T-cell (primary cell): ENCODE results near the gene AFF1. TPM values are rescaled to one million over a fixed set of nuclear protein-coding genes. Genes with fewer than 3 reads are reported as not detected.

ENCODE experiments used
- ATAC-seq, 4 experiments: fragments of 200-7000 bp in 3 of 4; fragments of 150-1000 bp in 1 of 4; cut with Tn5 transposase; replicated peaks in 1 of 4; 1 replicate in 3 of 4; 2 replicates in 1 of 4; pipeline ENCODE4 v1.10.0; 2021; ENCODE audit warnings: moderate library complexity in 3 of 4, mild to moderate bottlenecking in 2 of 4, moderate number of reproducible peaks in 1 of 4
- CTCF ChIA-PET, 2 donors: fragments of 300-600 bp; sonication (Branson Sonifier 250); formaldehyde crosslinking; loops; one replicate each; lab custom pipeline; 2022; ENCODE audit warnings: antibody characterized with exemption in 2 of 2; lab: Charles Lee
- POLR2A ChIA-PET, 2 donors: fragments of 300-600 bp; sonication (Branson Sonifier 250); formaldehyde crosslinking; loops; one replicate each; lab custom pipeline; 2022; ENCODE audit warnings: antibody characterized with exemption in 2 of 2; lab: Charles Lee
- DNase-seq, 35 experiments: peaks; one replicate each; pipeline versions ENCODE4 v3.0.0 to v3.0.0-alpha.2; 2013 to 2023
- H3K27ac ChIP-seq: one replicate; pipeline ENCODE4 v1.5.1; 2013; ENCODE audit warnings: low read length
- H3K27me3 ChIP-seq, 2 experiments: replicated peaks in 1 of 2; 1 replicate in 1 of 2; 2 replicates in 1 of 2; pipeline versions ENCODE4 v1.6.1 to v1.7.0; 2013; ENCODE audit warnings: low read length in 1 of 2, mixed read lengths in 1 of 2; ENCODE audit not compliant: control insufficient read depth in 2 of 2, insufficient read depth in 2 of 2; ENCODE audit errors: extremely low read depth in 1 of 2
- H3K36me3 ChIP-seq, 2 donors: 1 replicate in 1 of 2; 2 replicates in 1 of 2; pipeline versions ENCODE4 v1.6.1 to v1.7.0; 2013; ENCODE audit warnings: low read length in 1 of 2; ENCODE audit not compliant: control insufficient read depth in 2 of 2, insufficient read depth in 1 of 2; ENCODE audit errors: extremely low read depth in 1 of 2
- H3K4me1 ChIP-seq, 2 experiments: 1 replicate in 1 of 2; 2 replicates in 1 of 2; pipeline versions ENCODE4 v1.6.1 to v1.7.0; 2013; ENCODE audit warnings: low read length in 2 of 2, mixed read lengths in 1 of 2; ENCODE audit not compliant: insufficient read depth in 2 of 2, control insufficient read depth in 1 of 2; ENCODE audit errors: extremely low read depth in 1 of 2
- H3K4me3 ChIP-seq, 2 donors: 1 replicate in 1 of 2; 2 replicates in 1 of 2; pipeline versions ENCODE4 v1.5.1 to v1.7.0; 2013; ENCODE audit warnings: mild to moderate bottlenecking in 2 of 2, low read length in 1 of 2, moderate library complexity in 1 of 2; ENCODE audit not compliant: control insufficient read depth in 1 of 2; ENCODE audit errors: extremely low read depth in 1 of 2
- H3K9me3 ChIP-seq: 2 replicates; pipeline ENCODE4 v1.7.0; 2013
- H3K27ac Mint-ChIP-seq, 2 donors: one replicate each; pipeline ENCODE4 v1.8.0; 2020 to 2021; ENCODE audit warnings: mild to moderate bottlenecking in 2 of 2, mixed read lengths in 2 of 2
- H3K27me3 Mint-ChIP-seq, 2 donors: one replicate each; pipeline ENCODE4 v1.8.0; 2021 to 2022; ENCODE audit warnings: mixed read lengths in 2 of 2
- H3K36me3 Mint-ChIP-seq: one replicate; pipeline ENCODE4 v1.8.0; 2021; ENCODE audit warnings: mixed read lengths
- H3K4me1 Mint-ChIP-seq, 3 donors: one replicate each; pipeline ENCODE4 v1.8.0; 2020 to 2022; ENCODE audit warnings: mixed read lengths in 3 of 3, mild to moderate bottlenecking in 1 of 3
- H3K4me3 Mint-ChIP-seq, 3 donors: one replicate each; pipeline ENCODE4 v1.8.0; 2020 to 2022; ENCODE audit warnings: mild to moderate bottlenecking in 3 of 3, mixed read lengths in 3 of 3, moderate library complexity in 3 of 3
- H3K9me3 Mint-ChIP-seq, 3 donors: one replicate each; pipeline ENCODE4 v1.8.0; 2020 to 2022; ENCODE audit warnings: mixed read lengths in 3 of 3
- WGBS: methylation state at CpG from one replicate; pipeline ENCODE4 v1.1.5; 2013; ENCODE audit warnings: missing lambda C conversion rate; ENCODE audit not compliant: insufficient coverage; 5-methylcytosine and 5-hydroxymethylcytosine counted together
- total RNA-seq, 35 experiments: library from RNA in 6 of 35; stranded (reverse) in 6 of 35; fragments of 120-200 nt in 1 of 35; gene quantifications; one replicate each; pipeline versions ENCODE4 v1.2.1 to v1.2.4 and lab custom pipeline; 2013 to 2026

Gene AFF1
- total RNA-seq, 5 donors from 2014 or later (not counting 1 experiment from before 2014, with no cell fraction given), result 65.3 to 112 (median 93.4) TPM

DNA sequence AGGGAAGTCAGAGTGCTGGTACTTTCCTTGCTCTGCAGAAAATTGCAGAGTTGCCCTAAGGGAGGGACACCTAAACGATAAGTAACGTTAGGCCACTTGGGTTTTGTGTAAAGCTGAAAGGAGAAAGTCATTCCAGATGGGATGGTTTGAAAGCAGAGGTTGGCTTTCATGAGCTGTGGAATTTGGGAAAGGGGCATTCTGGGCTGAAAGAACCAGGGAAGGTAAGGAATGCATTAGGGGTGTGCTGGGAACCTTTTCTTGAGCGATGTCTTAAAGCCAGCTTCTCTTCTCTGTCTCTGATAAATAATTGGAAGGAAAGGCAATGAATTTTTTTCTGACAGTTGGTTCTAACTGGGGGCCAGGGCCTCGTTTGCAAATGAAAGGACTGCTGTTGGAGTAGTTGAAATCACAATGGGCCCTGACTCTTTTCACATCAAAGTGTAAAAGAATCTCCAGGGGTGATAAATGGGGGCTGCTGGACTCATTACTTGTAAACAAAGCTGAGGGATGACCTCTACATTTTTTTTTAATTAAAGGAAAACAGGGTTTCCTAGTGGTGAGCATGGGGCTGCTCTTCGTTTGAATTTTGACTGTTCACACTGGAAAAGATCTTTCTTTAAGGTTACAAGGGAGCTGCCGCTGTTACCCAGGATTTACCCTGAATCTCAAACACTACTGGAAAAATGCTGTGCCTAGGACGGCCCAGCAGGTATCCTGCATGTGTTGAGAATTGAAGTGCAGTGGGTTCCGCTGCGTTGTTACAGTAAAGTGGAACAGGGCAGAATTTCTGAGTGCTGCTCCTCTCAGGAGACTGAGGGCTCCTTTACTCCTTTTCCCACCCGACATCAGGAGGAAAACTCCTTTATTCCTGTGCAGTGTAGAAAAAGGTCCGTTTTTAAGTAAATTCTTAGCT lies 25.0 kb downstream of the AFF1 start:
- Histone ChIP-seq H3K9me3 (no peaks in the 10 kb centered on the region), H3K27me3 (no peaks in the 10 kb centered on the region), H3K4me3 (no peak overlapping the region), H3K27ac (no peak overlapping the region), H3K4me1 (peaks cover 5 to 8% of the 10 kb centered on the region in 2 experiments), H3K36me3 (peaks cover 0 to 4% of the 10 kb centered on the region in 2 donors)
- CTCF ChIA-PET, result interaction anchor here in 1 of 2 donors (0.5 to 1.0 kb wide), 2 partner anchors 37 to 131 kb away, joined by 4 to 7 read pairs; no protein-coding TSS in a partner anchor
- POLR2A ChIA-PET, result interaction anchor here in 1 of 2 donors (0.5 to 1.0 kb wide), 2 partner anchors 9 to 24 kb away, joined by 3 to 4 read pairs; no protein-coding TSS in a partner anchor
- Mint-ChIP-seq H3K36me3 (peaks cover 56% of the 10 kb centered on the region), H3K27me3 (no peaks in the 10 kb centered on the region), H3K27ac (no peak overlapping the region), H3K4me1 (peaks cover 37 to 67% (median 63%) of the 10 kb centered on the region in 3 donors), H3K9me3 (no peaks in the 10 kb centered on the region), H3K4me3 (no peak overlapping the region)
- ATAC-seq (no peak), DNase-seq (no peak)
- WGBS, result 70% methylated on average over 3 of the region's 11 CpGs

- H3K4me1 Mint-ChIP-seq, result peaks cover 41 to 65% (median 61%) of the 10 kb centered on the region in 3 donors
- no peaks in the 10 kb centered on the region for H3K27me3 ChIP-seq
Measured at GRCh38 chr4:86960557-86960961, 25.7 kb downstream of the AFF1 start.

DNA sequence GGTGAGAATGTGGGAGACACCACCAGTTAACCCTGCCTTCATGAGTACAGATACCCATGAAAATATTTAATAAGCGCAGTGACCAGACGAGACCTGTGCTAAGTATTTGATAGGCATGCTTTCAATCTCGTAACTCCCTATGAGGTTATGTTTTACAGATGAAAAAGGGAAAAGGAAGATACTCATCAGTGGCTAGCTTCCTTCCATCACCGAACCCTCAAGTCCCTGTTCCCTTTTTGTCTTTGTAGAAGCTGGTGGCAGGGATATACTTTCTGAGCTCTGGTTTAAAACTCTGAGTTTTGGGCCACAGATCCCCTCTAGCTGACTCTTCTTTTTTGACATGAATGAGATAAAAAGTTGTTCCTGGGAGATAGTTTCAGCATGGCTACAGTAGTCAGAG lies 26.3 kb downstream of the AFF1 start:
- Mint-ChIP-seq H3K27me3 (no peaks in the 10 kb centered on the region), H3K4me1 (peaks cover 41 to 59% (median 55%) of the 10 kb centered on the region in 3 donors), H3K4me3 (peak overlapping the region in 1 of 3 donors; percentile 48), H3K27ac (no peak overlapping the region), H3K36me3 (peaks cover 48% of the 10 kb centered on the region), H3K9me3 (no peaks in the 10 kb centered on the region)
- DNase-seq (no peak), ATAC-seq (no peak)
- Histone ChIP-seq H3K9me3 (no peaks in the 10 kb centered on the region), H3K27ac (no peak overlapping the region), H3K4me3 (no peak overlapping the region), H3K4me1 (peaks cover 5 to 15% of the 10 kb centered on the region in 2 experiments), H3K27me3 (no peaks in the 10 kb centered on the region), H3K36me3 (peaks cover 0 to 4% of the 10 kb centered on the region in 2 donors)
- ChIA-PET CTCF (interaction anchor here in 1 of 2 donors (0.6 to 1.0 kb wide), 4 partner anchors 38 to 211 kb away, joined by 3 to 5 read pairs (median 4); no protein-coding TSS in a partner anchor), POLR2A (interaction anchor here in 1 of 2 donors (0.5 to 0.7 kb wide), 2 partner anchors 40 to 1971 kb away, joined by 5 to 9 read pairs; no protein-coding TSS in a partner anchor)
- 80% methylated on average over 1 of the region's 4 CpGs for WGBS

More at GRCh38 chr4:86960557-86960961, 25.7 kb downstream of the AFF1 start:
- DNase-seq (no peak), ATAC-seq (no peak)
- peaks cover 5 to 12% of the 10 kb centered on the region in 2 experiments for H3K4me1 ChIP-seq
- no peaks in the 10 kb centered on the region for H3K27me3 Mint-ChIP-seq
- H3K9me3 Mint-ChIP-seq, result no peaks in the 10 kb centered on the region
- peaks cover 51% of the 10 kb centered on the region for H3K36me3 Mint-ChIP-seq
- H3K9me3 ChIP-seq, result no peaks in the 10 kb centered on the region
- WGBS, result 85% methylated on average over 2 of the region's 2 CpGs
- peaks cover 0 to 4% of the 10 kb centered on the region in 2 donors for H3K36me3 ChIP-seq
- H3K27ac Mint-ChIP-seq, result no peak overlapping the region
- no peak overlapping the region for H3K4me3 Mint-ChIP-seq
- H3K27ac ChIP-seq, result no peak overlapping the region
- H3K4me3 ChIP-seq, result no peak overlapping the region
- ChIA-PET POLR2A (no interaction called here), CTCF (interaction anchor here in 1 of 2 donors (0.6 to 1.0 kb wide), 2 partner anchors 38 to 52 kb away, joined by 4 to 5 read pairs; no protein-coding TSS in a partner anchor)

DNA sequence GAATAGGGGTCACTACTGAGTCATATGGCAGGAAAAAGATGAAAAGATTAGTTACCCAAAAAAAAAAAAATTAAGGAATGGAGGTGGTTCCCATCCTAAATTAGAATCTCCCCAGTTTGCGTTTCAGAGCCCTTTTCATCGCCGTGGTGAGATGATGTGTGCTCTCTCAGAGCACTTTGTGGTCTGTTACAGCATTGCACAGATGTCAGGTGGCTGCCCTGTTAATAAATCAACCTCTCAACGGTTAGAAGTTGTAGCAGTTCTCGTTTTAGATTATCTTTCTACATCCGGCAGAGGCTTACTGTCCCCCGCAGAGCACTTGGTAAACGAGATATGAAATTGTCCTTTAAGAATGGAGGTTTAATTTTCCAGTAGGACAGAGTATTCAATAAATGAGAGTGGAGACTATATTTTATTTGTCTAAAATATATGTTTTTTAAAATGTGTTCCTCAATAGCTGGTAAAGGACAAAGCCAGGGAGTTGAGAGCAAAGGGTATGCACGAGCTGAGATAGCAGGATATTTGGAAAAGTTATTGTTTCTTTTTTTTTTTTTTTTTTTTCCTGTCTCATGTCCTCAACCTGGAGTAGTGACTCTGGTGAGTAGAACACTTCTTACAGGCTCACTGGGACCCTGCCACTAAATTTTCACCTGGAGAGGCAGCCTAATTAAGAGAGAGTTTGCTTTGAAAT lies 26.9 kb downstream of the AFF1 start:
- H3K9me3 Mint-ChIP-seq, result no peaks in the 10 kb centered on the region
- H3K27ac Mint-ChIP-seq, result no peak overlapping the region
- peak in 6 of 35 experiments; percentile 1 to 14 (median 4) for DNase-seq
- no peaks in the 10 kb centered on the region for H3K27me3 Mint-ChIP-seq
- H3K4me1 Mint-ChIP-seq, result peaks cover 37 to 53% (median 49%) of the 10 kb centered on the region in 3 donors
- POLR2A ChIA-PET, result interaction anchor here (0.5 to 0.7 kb wide), 4 partner anchors 18 to 1970 kb away, joined by 3 to 9 read pairs (median 4); no protein-coding TSS in a partner anchor
- H3K36me3 Mint-ChIP-seq, result peaks cover 43% of the 10 kb centered on the region
- Histone ChIP-seq H3K4me1 (peaks cover 5 to 18% of the 10 kb centered on the region in 2 experiments), H3K9me3 (no peaks in the 10 kb centered on the region), H3K36me3 (peaks cover 0 to 4% of the 10 kb centered on the region in 2 donors), H3K4me3 (no peak overlapping the region), H3K27ac (no peak overlapping the region), H3K27me3 (no peaks in the 10 kb centered on the region)
- CTCF ChIA-PET, result interaction anchor here in 1 of 2 donors (0.6 to 0.7 kb wide), 2 partner anchors 42 to 210 kb away, joined by 3 to 5 read pairs; no protein-coding TSS in a partner anchor
- ATAC-seq, result peak in 3 of 4 experiments; percentile 47 to 89 (median 48)
- H3K4me3 Mint-ChIP-seq, result peak overlapping the region in 1 of 3 donors; percentile 48
- WGBS, result 83% methylated on average over 4 of the region's 9 CpGs

DNA sequence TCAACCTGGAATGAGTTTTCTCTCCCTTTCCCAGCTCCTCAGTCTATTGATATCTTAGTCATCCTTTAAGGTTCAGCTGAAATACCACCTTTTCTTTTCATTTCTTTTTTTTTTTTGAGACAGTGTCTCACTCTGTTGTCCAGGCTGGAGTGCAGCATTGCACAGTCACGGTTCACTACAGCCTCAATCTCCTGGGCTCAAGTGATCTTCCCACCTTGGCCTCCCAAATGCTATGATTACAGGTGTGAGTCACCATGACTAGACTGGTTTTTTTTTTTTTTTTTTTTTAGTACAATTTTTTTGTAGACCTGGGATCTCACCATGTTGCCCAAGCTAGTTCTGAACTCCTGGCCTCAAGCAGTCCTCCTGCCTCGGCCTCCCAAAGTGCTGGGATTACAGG lies 28.9 kb downstream of the AFF1 start:
- WGBS, result 100% methylated on average over 1 of the region's 2 CpGs
- DNase-seq (no peak), ATAC-seq (no peak)
- H3K27me3 Mint-ChIP-seq, result no peaks in the 10 kb centered on the region
- H3K4me1 Mint-ChIP-seq, result peaks cover 34 to 44% (median 43%) of the 10 kb centered on the region in 3 donors
- Histone ChIP-seq H3K27me3 (no peaks in the 10 kb centered on the region), H3K9me3 (no peaks in the 10 kb centered on the region), H3K4me1 (peaks cover 5 to 18% of the 10 kb centered on the region in 2 experiments), H3K27ac (no peak overlapping the region), H3K36me3 (peaks cover 0 to 4% of the 10 kb centered on the region in 2 donors), H3K4me3 (no peak overlapping the region)
- peaks cover 33% of the 10 kb centered on the region for H3K36me3 Mint-ChIP-seq
- ChIA-PET CTCF (interaction anchor here in 1 of 2 donors (0.5 to 0.6 kb wide), 3 partner anchors 42 to 775 kb away, joined by 6 to 10 read pairs (median 8); no protein-coding TSS in a partner anchor), POLR2A (interaction anchor here in 1 of 2 donors (0.6 kb wide), 1 partner anchor 111 kb away, joined by 7 read pairs; no protein-coding TSS in a partner anchor)
- no peak overlapping the region for H3K27ac Mint-ChIP-seq
- H3K9me3 Mint-ChIP-seq, result no peaks in the 10 kb centered on the region
- H3K4me3 Mint-ChIP-seq, result no peak overlapping the region
